Activated naive CD4-positive, alpha-beta T cell (primary cell): ENCODE measurements around the gene CACNB2.

Experiments used
- DNase-seq, 4 experiments: peaks; one replicate each; lab custom pipeline; 2025; lab: John Stamatoyannopoulos, UW

Gene CACNB2

DNA sequence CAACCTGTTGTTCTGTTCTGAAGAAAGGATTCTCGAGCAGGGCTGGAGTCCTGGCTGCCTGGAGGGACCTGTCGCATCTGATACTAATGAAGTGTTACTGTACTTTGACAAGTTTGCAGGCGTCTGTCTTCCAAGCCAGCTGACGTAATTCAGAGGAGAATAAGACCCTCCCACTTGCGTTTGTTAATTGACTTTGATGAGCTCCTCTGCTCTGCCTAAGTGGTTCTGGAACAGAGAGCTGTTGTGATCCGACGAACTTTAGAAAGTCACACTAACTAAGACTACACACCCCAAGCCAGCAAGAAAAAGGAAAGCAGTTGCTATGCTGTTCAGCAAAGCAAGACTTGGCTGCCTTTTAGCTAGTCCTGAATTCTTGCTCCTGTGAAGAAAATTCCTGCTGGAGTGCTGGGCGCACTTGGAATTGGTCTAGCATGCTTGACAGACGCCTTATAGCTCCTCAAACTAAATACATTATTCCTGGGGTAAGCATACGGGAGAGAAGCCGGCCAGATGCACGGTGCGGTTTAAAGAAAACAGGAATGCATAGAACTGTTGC lies 200.3 kb downstream of the CACNB2 start:
- no peak for DNase-seq

DNA sequence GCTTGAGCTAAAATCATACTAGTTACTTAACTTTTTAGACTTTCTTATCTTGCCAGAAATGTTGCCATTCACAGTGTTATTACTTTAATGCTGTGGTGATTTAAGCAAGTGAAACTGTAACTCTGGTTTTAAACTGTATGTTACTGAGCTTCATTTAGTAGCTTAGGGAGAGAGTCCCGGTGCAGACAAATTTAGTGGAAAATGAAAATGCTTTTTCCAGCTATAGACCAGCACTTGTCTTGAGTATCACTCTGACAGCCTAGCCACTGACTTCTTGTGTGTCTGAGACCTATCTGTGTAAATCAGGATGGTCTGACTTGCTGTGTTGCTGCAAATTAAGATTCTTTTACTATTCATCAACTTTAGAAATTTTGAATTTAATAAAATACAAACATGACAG lies 200.8 kb downstream of the CACNB2 start:
- no peak for DNase-seq

DNA sequence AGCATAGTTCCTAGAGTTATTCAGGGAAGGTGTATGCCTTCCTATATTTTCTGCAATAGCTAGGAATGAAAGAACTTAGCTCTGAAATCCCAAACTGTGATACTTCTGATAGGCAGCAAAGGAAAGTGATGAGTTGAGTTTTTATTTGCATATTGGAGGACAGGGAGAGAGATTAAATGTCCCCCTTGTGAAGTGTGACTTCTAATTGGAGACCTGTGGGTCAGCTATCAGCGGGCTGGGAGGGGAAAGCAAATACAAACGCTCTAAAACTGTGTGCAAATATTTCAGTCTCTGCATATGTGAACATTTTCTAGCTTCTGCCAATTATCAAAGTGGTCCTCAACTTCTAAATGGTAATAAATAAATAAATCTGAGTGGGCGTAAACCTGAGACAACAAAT lies 203.3 kb downstream of the CACNB2 start:
- no peak for DNase-seq

DNA sequence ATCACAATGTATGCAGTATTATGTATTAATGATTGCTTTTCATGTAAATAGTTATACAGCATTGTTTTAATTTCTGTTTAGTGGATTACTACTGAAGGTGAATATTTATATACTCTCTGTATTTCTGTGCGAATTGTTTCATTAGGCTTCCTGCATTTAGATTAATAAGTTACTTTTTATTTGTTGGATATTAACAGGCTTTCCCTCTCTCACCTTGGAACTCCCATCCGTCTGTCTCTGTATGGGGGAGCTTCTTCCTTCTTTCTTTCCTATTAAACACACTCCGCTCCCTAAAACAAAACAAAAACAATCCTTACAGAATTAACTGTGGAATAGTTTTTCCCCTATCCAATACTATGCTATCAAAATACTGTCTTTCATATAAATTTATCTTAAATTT lies 205.1 kb downstream of the CACNB2 start:
- DNase-seq: no peak

DNA sequence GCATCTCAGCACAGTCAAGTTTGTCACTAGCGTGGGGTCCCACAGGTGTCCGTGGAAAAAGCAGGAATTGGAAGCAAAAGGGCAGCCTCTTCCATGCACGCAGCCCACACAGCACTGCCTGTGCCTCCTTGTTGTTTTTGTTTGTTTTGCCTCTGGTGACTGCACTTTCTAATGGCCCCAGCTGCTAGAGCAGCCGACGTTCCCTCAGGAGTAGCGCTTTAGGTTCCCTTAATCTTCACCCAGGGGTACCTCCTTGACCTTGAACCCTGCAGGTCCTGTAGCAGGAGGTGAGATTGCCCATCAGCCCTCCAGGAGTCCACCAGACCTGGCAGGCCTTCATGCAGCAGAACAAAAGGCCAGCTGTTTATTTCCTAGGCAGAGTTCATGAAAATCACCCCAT lies 210.1 kb downstream of the CACNB2 start:
- DNase-seq: no peak

DNA sequence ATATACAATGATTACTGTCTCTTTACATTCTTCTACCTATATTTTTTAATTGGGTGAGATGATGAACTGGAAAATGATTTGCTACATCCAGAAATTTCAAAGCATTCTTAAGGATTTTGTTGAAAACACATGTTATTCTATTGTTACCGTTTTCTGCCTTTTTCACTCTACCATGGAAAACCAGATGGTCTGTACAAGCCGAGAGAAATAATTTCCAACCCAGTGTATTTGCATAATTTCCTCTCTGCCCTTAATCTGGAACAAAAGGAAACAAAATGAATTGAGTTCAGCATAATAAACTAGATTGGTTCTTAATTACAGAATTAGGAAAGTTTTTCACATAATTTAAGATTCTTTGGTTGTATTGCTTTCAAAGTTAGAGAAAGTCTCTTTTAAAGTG lies 211.2 kb downstream of the CACNB2 start:
- no peak for DNase-seq

DNA sequence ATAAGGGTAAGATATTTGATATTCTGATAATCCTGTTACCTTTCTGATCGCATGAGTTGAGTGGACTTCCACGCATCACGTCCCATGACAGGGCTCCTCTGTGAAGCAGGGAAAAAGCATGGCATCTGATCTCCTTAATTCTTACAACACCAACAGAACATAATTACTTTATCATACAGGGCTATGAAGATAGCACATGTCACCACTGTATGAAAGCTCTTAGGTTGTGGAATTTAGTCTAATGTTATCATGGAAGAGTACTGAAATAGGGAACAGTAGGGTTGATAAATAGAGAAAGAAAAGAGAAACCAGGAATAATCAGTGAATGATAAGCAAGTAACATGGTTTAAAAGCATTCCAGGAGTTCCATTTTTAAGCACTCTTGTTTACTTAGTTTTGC lies 212.0 kb downstream of the CACNB2 start:
- no peak for DNase-seq

DNA sequence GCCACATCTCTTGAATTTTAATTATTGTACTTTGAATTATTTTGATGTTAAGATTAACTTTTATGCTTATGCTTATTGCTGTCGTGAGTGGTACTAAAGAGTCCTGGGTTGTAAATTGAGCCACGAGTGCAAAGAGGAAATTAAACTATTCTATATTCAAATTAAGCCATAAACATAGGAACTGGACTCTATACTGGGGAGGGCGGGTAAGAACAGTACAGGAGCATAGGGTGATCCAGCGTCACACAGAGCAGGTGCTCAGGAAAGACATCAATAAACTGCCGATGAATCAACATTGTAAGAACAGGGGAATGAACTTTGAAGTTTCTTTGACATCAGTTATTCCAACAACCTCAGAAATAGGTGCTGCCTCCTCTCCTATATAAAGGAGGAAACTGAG lies 219.6 kb downstream of the CACNB2 start:
- no peak for DNase-seq

DNA sequence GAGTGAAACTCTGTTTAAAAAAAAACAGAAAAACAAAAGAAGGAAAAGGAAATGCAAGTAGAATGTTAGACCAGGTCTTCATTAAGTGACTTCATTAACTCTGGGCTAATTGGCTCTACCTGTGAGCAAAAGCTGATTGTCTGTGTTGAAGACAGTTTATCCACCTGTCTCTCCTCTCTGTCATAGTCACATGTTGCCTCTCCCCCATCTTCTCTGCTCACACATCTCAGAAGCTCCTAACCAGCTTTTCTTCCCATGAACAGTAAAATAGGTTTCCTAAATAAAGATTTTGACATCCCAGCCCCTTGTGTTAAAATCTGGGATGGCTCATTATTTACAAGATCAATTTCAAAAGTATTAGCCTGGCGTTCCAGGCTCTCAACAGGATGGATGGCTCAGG lies 222.7 kb downstream of the CACNB2 start:
- no peak for DNase-seq

DNA sequence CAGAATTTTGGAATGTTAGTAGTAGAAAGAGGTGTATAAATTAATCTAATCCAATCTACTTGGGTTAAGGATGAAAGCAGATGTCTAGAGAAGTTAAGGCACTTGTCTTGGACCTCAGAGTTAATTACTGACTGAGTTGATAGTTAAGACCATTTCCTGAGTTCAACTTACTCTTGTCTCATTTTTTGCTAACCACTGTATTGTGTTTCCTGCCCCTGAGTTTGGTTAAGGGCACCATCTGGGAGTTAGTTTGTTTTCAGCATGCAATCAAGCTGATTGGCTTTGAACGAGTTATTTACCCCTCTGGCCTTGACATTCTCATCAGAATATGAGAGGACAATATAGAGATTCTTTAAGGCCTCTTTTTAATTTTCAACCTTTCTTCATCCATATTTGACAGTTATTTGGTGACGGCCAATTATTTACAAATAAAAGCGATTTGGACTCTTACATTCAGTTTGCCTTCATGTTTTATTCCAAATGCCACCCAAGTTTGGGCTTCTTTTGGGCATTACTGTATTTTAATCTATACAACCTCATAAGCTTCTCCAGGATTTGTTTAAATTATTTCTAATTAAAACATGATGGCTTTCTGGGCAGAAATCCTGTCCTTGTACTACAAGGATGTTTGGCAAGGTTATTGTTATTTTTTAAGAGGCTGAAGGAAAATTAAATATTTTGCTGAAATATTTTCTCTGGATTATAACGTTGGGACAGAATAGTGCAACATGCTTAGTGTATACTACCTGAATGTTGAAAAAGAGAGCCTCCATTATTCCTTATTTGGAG lies 225.0 kb downstream of the CACNB2 start:
- DNase-seq: no peak

DNA sequence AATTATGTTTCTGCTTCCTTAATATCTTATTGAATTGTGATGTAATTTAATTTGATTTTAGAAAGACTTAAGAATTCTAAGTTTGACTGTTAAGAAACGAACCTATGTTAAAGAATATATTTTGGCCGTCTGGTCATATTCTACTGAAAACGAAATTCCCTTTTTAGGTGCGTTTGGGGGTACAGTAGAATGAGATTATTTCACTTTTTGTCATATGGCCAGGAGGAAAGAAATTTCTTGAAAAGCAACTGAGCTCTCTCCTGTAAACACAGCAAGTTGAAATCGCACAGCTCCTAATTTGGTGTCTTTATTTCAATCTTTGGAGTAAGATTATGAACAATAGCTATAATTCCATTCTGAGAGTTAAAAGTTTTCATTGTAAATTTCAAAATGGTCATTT lies 227.6 kb downstream of the CACNB2 start:
- no peak for DNase-seq

DNA sequence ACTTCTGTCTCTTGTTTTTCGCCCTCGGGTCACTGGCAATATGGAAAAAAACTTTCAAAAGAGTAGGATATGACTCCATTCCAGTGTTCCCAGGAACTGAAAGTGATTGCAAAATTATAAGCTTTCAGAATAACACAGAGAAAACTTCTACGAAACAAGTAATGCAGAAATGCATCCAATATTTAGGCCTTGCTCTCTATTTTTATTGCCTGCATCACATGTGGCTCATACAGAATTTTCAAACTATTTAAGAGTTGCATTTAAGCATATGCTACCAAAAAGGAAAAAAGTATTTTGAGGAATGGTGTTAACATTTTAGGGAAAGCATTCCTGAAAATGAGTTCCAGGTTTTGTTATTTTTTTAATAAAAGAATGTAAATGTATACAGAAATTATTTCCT lies 228.0 kb downstream of the CACNB2 start:
- DNase-seq: no peak

DNA sequence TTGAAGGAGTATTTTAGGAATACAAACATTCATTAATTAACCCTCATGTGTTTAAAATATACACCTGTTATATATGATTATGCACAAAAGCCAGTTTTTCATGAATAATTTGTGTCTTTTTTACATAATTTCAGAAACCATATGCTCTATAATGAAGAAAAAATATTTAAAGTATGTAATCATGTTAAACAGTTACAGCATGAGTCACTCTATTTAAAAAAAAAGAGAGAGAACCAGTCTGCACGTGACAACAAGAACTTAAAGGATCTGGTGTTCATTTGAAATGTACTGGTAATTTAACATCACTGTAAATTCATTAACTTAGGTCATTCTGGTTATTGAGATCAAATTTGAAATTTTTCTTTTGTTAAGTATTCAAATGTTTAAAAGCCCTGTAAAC lies 228.5 kb downstream of the CACNB2 start:
- no peak for DNase-seq

DNA sequence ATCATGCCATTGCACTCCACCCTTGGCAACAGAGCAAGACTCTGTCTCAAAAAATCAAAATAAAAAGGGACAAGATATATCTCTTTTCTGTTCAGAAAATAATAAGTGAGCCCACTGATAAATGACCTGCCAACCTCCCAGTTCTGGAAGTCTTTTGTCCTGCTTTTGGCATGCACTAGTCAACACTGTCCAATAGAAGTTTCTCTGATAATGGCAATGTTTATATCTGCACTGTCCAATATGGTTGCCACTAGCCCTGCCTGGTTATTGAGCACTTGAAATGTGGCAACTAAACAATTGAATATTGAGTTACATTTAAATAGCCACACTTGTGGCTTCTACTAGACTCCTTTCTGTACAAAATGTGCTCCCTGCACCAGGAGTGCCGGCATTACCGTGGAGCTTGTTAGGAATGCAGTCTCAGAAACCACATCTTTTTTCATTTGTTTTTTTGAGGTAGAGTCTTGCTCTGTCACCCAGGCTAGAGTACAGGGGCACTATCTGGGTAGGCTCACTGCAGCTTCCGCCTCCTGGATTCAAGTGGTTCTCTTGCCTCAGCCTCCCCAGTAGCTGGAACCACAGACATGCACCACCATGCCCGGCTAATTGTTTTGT lies 229.7 kb downstream of the CACNB2 start:
- no peak for DNase-seq

DNA sequence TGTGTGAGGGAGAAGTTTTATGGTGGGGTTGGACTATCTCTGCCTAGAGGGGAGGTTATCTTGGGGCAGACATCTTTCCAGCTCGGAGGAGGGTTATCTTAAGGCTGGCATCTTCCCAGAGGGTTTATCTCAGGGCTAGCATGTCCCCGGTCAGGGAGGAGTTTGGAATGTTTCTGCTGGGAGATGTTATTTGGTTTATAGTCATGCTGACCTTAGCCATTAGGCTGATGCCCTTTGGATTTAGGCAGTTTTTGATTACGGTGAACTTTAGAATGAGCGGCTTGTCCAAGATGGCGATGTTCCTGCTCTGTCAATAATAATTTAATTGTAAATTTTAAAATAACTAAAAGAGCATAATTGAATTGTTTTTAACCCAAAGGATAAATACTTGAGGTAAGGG lies 236.4 kb downstream of the CACNB2 start:
- DNase-seq: no peak

DNA sequence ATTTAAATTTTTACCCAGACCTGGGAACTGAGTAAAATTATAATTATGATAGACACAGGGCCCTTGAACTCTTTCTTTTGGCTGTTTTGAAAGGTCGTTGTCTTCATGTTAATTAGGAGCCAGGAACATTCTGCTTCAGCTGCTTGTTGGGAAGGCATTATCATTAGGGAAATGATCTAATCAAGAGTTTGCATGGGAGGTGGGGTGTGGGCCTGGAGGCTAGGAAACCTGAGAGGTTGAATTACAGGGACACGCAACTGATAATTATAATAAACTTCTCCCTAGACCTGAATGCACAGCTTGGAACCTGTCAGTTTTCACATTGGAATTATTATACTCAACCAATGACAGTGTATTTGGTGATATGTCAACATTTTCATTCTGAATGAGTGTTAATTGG lies 237.7 kb downstream of the CACNB2 start:
- DNase-seq: no peak

DNA sequence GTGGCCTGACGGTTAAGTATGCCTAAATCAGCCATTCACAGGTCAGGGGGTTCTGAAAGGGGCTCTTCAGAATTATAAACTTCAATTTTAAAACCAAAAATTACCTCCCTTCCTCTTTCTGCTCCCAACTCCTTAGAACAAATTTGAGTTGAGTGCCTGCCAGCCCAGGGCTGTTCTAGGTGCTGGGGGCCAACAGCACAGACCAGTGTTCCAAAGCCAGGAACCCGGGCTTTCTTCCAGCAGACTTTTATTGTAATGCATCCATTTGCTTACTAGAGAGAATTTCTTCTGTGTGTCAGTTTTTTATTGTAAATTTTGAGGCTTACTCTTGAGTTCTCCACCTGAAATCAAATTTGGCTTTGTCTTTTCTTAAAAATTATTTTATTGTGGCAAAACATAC lies 238.5 kb downstream of the CACNB2 start:
- DNase-seq: no peak

DNA sequence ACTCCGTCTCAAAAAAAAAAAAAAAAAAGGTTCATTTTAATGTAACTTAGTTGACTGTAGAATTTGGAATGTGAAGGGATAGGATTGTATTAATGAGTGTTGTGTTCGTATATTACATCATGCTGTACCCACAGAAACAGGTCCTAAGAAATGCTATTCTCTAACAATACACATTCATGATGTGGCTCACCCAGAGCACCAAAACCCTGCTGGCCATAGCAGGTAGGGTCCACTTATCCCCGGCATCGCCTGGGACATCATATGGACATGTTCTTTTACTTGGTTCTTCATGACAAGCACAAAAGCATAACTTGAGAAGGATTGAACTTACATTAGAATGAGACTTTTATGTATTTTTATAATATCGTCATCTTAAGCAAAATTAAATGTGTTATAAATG lies 241.5 kb downstream of the CACNB2 start:
- no peak for DNase-seq

DNA sequence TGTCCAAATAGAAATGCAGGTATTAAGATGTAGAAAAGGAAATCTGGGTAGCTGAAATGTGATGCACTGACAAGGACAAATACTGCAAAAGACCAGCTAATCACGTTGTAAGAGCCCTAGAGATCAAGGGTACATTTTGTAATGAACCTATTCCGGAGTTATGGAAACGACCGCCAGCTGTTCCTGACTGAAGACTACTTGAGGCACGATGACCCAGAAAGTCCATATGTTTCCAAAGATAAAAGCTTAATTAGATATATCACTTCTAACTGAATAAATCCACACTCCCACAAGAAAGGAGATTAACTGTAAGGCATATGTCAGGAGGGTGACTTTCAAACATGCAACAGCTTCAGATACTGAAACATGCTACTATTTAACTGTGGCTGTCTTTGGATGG lies 257.7 kb downstream of the CACNB2 start:
- no peak for DNase-seq

DNA sequence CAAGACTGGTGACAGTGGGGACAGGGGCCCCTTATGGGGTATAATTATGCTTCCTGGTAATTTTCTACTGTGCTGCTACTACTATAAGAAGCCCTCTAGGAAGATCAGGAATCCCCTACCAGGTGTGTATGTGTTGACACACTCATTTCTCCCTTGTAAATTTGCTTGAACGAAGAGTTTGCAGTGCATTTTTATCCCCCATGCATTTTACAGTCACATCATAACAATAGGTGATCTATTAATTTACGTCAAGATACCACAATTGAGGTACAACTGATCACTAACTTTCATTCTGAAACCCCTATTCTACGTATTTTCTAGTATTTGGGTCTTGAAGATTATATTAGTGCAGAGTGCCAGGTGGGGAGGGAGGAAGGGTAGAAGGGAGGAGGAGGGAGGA lies 258.9 kb downstream of the CACNB2 start:
- no peak for DNase-seq

DNA sequence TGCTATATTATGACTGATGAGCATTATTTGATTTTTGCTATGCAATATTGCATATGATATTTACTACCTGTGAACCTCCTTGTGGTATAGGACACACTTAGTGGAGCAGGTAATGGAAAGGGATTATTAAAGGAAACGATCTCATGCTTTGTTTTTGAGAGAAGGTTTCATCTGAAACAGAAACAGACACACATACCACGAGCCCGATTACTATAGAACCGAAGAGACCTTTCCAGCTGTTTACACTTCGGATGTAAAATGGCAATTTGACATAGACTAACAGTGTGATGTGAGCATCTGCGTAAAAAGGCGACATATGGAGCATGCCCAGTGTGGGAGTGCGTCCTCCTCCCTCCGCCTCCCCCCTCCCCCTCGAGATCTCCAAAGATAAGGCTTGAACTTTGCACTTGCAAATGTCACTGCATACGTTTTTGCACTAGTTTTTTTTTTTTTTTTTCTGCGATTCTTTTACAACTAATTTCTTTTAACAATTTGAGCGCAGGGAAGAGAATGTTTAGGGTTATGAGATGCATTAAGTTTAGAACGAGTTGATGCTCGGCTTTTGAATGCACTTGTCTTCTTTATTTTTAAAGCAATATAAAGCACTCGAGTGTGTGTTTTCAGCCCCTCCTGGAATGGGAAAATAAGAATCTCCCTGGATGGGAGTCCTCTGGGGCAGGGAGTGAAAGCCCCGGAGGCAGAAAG lies 260.1 kb downstream of the CACNB2 start:
- DNase-seq: no peak

DNA sequence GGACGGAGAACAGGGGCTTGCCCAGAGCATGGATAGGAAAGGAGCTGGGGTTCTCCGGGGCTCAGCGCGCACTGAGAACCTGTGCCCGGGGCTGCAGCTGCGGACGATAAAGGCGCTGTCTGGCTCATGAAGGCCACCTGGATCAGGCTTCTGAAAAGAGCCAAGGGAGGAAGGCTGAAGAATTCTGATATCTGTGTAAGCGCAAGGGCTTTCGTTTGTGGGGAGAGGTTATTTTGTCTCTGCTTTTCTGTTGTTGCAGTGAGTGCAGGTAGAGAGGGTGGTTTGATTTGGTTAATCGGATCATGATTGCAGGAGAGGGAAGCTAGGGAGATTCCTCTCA lies 260.7 kb downstream of the CACNB2 start:
- DNase-seq: no peak
